Keratinocyte (primary cell): ENCODE measurements around the gene WWC1.

ENCODE experiments used
- EZH2 ChIP-seq: IDR thresholded peaks from one replicate; pipeline ENCODE4 v1.6.1; 2012; ENCODE audit warnings: inconsistent platforms, mild to moderate bottlenecking, low read length, moderate library complexity
- TF ChIP-seq, protein P1 (sequence below), 3 experiments: IDR thresholded peaks in 1 of 3; conservative IDR thresholded peaks in 1 of 3; optimal IDR thresholded peaks in 1 of 3; 2 replicates in 2 of 3; 3 replicates in 1 of 3; pipeline versions ENCODE3 to v1.5.1; 2011; ENCODE audit warnings: low read length in 3 of 3, mild to moderate bottlenecking in 3 of 3, moderate library complexity in 2 of 3, control low read depth in 1 of 3, inconsistent platforms in 1 of 3; ENCODE audit not compliant: insufficient read depth in 2 of 3; ENCODE audit errors: extremely low read depth in 1 of 3

GRCh38 chr5:168446983-168447619 is 155.7 kb downstream of the WWC1 start:
- TF ChIP-seq EZH2: no peak
- TF ChIP-seq, protein P1, sequence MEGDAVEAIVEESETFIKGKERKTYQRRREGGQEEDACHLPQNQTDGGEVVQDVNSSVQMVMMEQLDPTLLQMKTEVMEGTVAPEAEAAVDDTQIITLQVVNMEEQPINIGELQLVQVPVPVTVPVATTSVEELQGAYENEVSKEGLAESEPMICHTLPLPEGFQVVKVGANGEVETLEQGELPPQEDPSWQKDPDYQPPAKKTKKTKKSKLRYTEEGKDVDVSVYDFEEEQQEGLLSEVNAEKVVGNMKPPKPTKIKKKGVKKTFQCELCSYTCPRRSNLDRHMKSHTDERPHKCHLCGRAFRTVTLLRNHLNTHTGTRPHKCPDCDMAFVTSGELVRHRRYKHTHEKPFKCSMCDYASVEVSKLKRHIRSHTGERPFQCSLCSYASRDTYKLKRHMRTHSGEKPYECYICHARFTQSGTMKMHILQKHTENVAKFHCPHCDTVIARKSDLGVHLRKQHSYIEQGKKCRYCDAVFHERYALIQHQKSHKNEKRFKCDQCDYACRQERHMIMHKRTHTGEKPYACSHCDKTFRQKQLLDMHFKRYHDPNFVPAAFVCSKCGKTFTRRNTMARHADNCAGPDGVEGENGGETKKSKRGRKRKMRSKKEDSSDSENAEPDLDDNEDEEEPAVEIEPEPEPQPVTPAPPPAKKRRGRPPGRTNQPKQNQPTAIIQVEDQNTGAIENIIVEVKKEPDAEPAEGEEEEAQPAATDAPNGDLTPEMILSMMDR (optimal IDR thresholded peaks at IDR 0.05 in 1 of 3, IDR thresholded peaks at IDR 0.05 in 1 of 3, conservative IDR thresholded peaks at IDR 0.05 in 1 of 3; ENCODE audit: extremely low read depth in 1 of 3, insufficient read depth in 2 of 3, low read length in 3 of 3): no peak
